OCI-LY3 (cell line): ENCODE data around the gene PATZ1.

Experiments
- H2AFZ ChIP-seq: fragments of 200-600, 300-600 bp; shearing (Covaris generic); 2 replicates; pipeline ENCODE4 v1.6.0; 2014; ENCODE audit warnings: antibody characterized with exemption, low read depth, low read length
- H3K27ac ChIP-seq: fragments of 200-600, 300-600 bp; sonication (generic); 2 replicates; pipeline ENCODE4 v1.5.1; 2014; ENCODE audit warnings: mild to moderate bottlenecking, low read length, moderate library complexity, mixed read lengths
- H3K27me3 ChIP-seq: fragments of 200-600, 300-600 bp; sonication (generic); 2 replicates; pipeline ENCODE4 v1.6.1; 2014; ENCODE audit warnings: low read depth, low read length, mixed read lengths
- H3K36me3 ChIP-seq: fragments of 200-600, 300-600 bp; sonication (generic); replicated peaks from 2 replicates; pipeline ENCODE3; 2014; ENCODE audit warnings: low read depth, low read length, mixed read lengths
- H3K4me1 ChIP-seq: fragments of 300-600, 200-600 bp; sonication (generic); 2 replicates; pipeline ENCODE4 v1.6.1; 2014; ENCODE audit warnings: low read length, mixed read lengths
- H3K4me2 ChIP-seq: fragments of 200-600, 300-600 bp; sonication (generic); 2 replicates; pipeline ENCODE4 v1.6.1; 2014; ENCODE audit warnings: low read length, mixed read lengths
- H3K4me3 ChIP-seq: fragments of 300-600, 200-600 bp; sonication (generic); 2 replicates; pipeline ENCODE4 v1.5.1; 2014; ENCODE audit warnings: antibody characterized with exemption, mild to moderate bottlenecking, low read length, moderate library complexity
- H3K79me2 ChIP-seq: fragments of 300-600, 200-600 bp; shearing (Covaris generic); 2 replicates; pipeline ENCODE4 v1.6.1; 2014; ENCODE audit warnings: mild to moderate bottlenecking, low read length, mixed read lengths
- H3K9ac ChIP-seq: fragments of 300-600, 200-600 bp; shearing (Covaris generic); 2 replicates; pipeline ENCODE4 v1.6.0; 2014; ENCODE audit warnings: mild to moderate bottlenecking, low read length, moderate library complexity
- H3K9me3 ChIP-seq: fragments of 200-600, 300-600 bp; shearing (Covaris generic); 2 replicates; pipeline ENCODE4 v1.6.1; 2014; ENCODE audit warnings: low read length, mixed read lengths; ENCODE audit not compliant: insufficient read depth
- H4K20me1 ChIP-seq: fragments of 200-600, 300-600 bp; sonication (generic); 2 replicates; pipeline ENCODE4 v1.6.1; 2016; ENCODE audit warnings: low read length, mixed read lengths; ENCODE audit not compliant: insufficient read depth
- CTCF ChIP-seq: fragments of 200-600, 300-600 bp; sonication (generic); IDR thresholded peaks from 2 replicates; pipeline ENCODE4 v1.5.1; 2014; ENCODE audit warnings: antibody characterized with exemption, low read length, low read depth
- EZH2phosphoT487 ChIP-seq: fragments of 200-600 bp; shearing (Covaris generic); IDR thresholded peaks from 2 replicates; pipeline ENCODE4 v1.6.1; 2018; ENCODE audit warnings: antibody characterized with exemption, mixed run types, low read depth

Gene PATZ1

GRCh38 chr22:31361743-31362142 lies 15.6 kb upstream of the PATZ1 start:
- no peak overlapping the region for H3K4me3 ChIP-seq

GRCh38 chr22:31360029-31360428 lies 13.9 kb upstream of the PATZ1 start:
- no peak overlapping the region for H3K27ac ChIP-seq
- H3K4me1 ChIP-seq: no peaks in the 10 kb centered on the region
- no peak overlapping the region for H3K4me3 ChIP-seq
- TF ChIP-seq EZH2phosphoT487 (no peak), CTCF (no peak)
- H3K79me2 ChIP-seq: no peaks in the 10 kb centered on the region
- H4K20me1 ChIP-seq: no peaks in the 10 kb centered on the region
- H3K27me3 ChIP-seq: no peaks in the 10 kb centered on the region; the same call in 1 of the 2 replicates
- H3K4me2 ChIP-seq: no peak overlapping the region
- no peaks in the 10 kb centered on the region for H3K9me3 ChIP-seq
- no peak overlapping the region for H2AFZ ChIP-seq
- H3K9ac ChIP-seq: no peak overlapping the region
- no peaks in the 10 kb centered on the region for H3K36me3 ChIP-seq

More at GRCh38 chr22:31361743-31362142, 15.6 kb upstream of the PATZ1 start:
- no peaks in the 10 kb centered on the region for H3K4me1 ChIP-seq
- H4K20me1 ChIP-seq: no peaks in the 10 kb centered on the region
- H3K4me2 ChIP-seq: no peak overlapping the region
- TF ChIP-seq EZH2phosphoT487 (no peak), CTCF (no peak)
- no peak overlapping the region for H2AFZ ChIP-seq
- no peak overlapping the region for H3K9ac ChIP-seq
- no peaks in the 10 kb centered on the region for H3K36me3 ChIP-seq
- no peak overlapping the region for H3K27ac ChIP-seq
- no peaks in the 10 kb centered on the region for H3K79me2 ChIP-seq
- no peaks in the 10 kb centered on the region; the same call in 1 of the 2 replicates for H3K27me3 ChIP-seq
- H3K9me3 ChIP-seq: no peaks in the 10 kb centered on the region

GRCh38 chr22:31354515-31354914 lies 8.4 kb upstream of the PATZ1 start:
- Histone ChIP-seq H3K4me1 (no peaks in the 10 kb centered on the region), H3K4me3 (no peak overlapping the region), H4K20me1 (no peaks in the 10 kb centered on the region), H3K36me3 (no peaks in the 10 kb centered on the region), H3K9me3 (no peaks in the 10 kb centered on the region), H3K9ac (no peak overlapping the region), H3K27ac (no peak overlapping the region), H3K4me2 (no peak overlapping the region), H3K79me2 (no peaks in the 10 kb centered on the region), H2AFZ (no peak overlapping the region), H3K27me3 (no peaks in the 10 kb centered on the region; the same call in 1 of the 2 replicates)
- no peak for TF ChIP-seq EZH2phosphoT487
- no peak for TF ChIP-seq CTCF

- no peak overlapping the region for H2AFZ ChIP-seq
- H4K20me1 ChIP-seq: peaks cover 2% of the 10 kb centered on the region
- no peak overlapping the region for H3K9ac ChIP-seq
- H3K36me3 ChIP-seq: no peaks in the 10 kb centered on the region
- H3K27ac ChIP-seq: no peak overlapping the region
- TF ChIP-seq EZH2phosphoT487: no peak
- TF ChIP-seq CTCF: no peak
- H3K4me2 ChIP-seq: no peak overlapping the region
- peaks cover 12% of the 10 kb centered on the region for H3K79me2 ChIP-seq
- H3K9me3 ChIP-seq: no peaks in the 10 kb centered on the region
- no peak overlapping the region for H3K4me3 ChIP-seq
- no peaks in the 10 kb centered on the region for H3K27me3 ChIP-seq
- H3K4me1 ChIP-seq: peaks cover 5% of the 10 kb centered on the region
Measured at GRCh38 chr22:31350410-31350863, 4.3 kb upstream of the PATZ1 start.
